HK-2 (cell line): ENCODE results near the gene ZNF286A.
"Not testable (repeated sequence)": the region's sequence is repeated elsewhere in the genome, so short reads cannot be mapped to it uniquely, and the experiment has no call there.

Experiments
- DNase-seq: peaks from one replicate; pipeline ENCODE4 v3.0.0-alpha.2; 2018; ENCODE audit not compliant: unreplicated experiment

ZNF286A gene

DNA sequence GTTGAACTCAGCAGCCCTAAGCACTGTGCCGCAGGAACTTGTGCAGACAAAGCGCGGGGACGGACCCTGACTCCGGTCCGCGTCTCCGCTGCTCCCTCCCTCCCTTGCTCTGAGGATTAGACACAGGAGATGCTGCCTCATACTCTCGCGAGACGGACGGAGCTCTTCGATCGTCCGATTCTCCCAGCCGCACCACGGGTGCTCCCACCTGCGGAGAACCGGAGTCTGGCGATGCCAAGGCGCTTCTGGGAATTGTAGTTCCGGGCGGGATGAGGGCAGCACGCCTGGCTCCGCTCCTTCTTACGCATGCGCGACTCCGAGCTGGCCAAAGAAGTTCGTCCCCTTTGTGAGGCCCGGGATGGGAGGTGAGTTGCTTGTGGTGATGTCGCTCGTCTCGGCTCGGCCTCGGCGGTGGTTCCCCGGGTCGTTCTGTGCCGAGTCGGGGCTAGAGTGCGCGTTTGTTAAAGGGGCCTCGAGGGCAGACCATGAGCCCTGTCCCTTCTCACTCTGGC is at the start of gene ZNF286A:
Gene ZNF286A (plus strand): TSS at position 340 of the 512 bp plus-strand sequence. CDS start 578 bp downstream, outside the sequence.
- DNase-seq, result peak; percentile 100

DNA sequence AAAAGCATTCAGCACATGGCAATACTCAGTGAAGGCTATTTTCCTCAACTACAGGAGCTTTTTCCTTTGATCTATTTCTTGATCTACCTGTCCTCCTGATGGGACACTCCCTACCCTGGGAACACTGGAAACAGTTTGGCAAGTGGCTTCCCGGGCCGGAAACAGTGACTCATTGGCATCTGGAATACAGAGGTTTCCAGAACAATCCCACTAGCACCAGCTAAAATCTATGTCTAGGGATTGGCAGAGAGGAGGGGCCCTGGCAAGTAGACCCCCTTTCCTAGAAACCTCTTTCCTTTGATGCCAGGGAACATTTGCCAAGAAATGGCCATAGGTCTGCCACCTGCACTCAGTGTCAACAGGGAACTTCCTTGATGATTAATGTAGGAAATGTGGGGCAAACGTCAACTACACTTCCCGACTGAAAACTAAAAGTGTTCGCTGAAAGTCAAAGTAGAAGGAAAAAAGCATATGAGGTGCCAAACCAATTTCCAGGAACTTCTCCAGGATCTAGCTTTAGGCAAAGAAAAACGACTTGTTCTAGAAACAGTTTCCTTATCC is 49.6 kb upstream of the ZNF286A start:
- DNase-seq, result no peak

DNA sequence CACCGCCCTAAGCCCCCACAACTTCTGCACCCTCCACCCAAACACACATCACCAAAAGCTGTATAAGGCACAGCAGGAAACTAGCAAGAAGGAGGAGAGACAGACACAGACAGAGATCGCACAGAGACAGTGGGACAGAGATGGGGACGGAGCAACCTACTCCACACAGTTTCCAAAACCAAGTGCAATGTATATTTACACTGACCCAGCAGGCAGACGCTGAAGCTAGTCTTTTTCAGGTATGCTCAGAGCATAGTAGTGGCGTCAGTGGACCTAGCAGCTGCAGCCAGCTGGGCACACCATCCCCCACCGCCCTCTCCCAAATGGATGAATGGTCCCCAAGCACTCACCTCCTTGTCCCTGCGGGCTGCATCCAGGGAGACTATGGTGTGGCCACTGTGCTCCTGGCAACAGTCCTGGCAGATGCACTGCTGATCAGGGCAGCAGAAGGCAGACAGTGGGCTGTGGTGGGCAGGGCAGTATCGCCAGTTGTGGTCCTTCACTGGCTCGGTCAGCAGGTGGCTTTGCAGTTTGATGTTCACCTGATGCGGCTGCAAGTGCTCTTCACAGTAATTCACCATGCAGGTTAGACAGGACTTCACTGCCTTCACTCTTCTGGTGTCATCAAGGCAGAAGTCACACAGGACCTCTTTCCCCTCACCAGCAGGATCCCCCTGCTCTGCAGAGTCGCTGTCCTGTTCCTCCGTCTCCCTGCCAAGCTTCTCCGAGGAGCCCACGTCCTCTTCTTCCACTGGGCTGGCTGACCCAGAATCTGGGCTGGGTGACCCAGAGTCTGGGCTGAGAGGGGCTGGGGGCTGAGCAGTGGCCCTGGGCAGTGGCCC is 48.6 kb upstream of the ZNF286A start:
- DNase-seq, result no peak

DNA sequence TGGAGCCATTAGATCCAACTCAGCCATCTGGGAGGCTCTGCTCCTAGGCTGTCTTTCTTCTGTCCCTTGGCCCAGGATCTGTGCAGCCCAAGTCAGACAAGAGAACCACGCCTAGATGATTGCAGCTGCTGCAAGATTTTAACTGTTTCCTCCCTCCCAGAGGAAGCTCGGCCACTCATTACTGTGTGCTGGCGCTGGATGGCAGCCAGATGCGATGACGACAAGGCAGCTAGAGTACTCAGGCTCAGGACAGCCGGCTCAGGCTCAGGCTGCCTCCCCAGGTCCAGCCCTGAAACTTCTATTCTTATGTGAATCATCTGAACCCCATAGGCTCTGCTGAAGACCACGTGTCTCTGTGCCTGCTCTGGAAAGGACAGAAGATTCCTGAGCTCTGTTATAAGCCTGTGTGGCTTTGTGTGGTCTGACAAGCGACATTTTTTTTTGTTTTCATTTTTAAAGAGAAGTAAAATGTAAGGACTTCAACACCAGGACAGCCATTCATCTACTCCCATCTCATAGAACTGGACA is 47.9 kb upstream of the ZNF286A start:
- DNase-seq, result peak; percentile 94

DNA sequence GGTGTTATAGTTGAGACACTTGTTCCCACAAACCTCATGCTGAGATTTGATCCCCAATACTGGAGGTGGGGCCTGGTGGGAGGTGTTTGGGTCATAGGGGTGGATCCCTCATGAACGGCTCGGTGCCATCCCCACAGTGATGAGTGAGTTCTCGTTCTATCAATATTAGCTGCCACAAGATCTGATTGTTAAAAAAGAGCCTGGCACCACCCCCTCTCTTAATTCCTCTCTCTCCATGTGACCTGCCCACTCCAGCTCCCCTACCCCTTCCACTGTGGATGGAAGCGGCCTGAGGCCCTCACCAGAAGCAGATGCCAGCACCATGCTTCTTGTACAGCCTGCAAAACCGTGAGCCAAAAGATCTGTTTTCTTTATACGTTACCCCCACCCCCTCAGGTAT is 46.6 kb upstream of the ZNF286A start:
- no peak for DNase-seq

DNA sequence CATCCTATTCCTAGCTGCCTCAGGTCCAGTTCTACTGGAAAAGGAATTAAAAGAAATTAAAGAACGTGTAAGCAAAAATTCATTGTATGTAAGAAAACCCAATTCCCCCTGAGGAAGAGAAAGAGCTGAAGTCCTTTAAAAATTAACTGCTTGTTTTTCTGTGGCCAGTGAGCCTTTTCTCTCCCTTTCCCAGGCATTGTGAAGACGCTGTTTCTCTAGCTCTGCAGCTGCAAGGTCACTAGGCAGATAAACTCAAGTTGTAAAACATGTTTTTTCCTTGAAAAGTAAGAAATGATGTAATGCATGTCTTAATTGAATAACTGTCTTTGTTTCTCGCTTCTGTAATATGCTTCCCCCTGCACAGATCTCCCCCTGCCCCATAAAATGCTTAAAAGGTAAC is 45.2 kb upstream of the ZNF286A start:
- not testable (repeated sequence) for DNase-seq

DNA sequence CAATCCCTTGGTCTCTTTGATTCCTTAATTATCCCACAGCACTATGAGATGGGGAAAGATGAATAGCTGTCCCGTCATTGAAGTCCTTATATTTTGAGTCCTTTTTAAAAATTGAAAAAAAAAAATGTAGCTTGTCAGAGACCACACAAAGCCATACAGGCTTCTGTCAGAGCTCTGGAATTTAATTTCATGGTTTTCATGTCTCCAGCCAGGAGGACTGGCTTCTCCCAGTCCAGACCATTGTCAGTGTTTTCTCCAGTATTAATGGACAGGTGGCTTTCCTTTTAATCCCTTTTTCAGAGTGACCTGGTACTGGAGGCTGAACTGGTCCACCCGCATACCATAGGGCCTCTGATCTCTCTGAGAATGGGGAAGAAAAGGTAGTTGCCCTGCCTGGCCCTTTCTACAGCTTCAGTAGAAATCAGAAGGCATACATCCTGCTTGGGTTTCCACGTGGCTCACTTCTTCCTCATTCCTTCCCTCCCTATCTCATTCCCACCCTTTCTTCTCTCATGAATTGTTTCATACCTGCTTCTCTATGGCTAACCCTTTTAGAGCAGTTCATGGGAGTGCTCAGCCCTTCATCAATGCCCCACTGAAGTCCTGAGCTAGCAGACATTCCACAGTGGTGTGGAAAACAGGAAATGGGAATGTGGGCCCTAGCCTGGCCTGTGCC is 44.5 kb upstream of the ZNF286A start:
- peak; percentile 38 for DNase-seq

DNA sequence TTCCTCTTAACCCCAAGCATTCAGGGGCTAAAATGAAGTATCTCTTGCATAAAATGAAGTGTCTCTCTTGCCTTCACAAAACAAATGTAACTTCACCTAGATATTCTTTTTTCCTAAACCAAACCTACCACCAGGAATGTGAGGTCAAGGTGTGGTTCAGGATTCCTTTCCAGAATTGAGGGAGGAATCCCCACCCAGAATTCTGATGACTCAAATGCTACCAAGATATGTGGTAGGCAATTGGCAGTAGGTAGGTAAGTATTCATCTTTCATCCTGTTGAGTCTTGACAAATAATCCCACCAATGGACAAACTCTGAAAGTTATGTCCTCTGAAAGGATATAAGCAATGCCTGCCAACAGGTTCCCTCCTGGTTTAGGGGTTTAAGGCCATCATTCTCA is 41.7 kb upstream of the ZNF286A start:
- no peak for DNase-seq

DNA sequence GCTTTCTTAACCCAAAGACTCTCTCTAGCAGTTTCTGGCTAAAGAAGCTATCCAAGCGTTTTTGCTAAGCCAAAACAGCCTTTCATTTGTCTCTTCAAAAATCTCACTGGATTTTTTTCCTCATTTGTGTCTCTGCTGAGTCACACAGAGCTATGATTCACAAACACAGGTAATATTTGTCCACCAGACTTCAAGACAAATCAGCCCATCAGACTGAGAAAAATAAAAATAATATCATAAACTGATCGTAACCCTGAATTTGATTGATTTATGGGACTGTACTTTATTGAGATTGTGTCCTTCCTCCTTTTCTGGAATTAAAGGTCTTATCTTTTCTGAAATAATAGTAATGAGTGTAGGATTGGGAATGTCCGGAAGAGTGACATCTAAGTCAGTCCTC is 41.3 kb upstream of the ZNF286A start:
- no peak for DNase-seq

DNA sequence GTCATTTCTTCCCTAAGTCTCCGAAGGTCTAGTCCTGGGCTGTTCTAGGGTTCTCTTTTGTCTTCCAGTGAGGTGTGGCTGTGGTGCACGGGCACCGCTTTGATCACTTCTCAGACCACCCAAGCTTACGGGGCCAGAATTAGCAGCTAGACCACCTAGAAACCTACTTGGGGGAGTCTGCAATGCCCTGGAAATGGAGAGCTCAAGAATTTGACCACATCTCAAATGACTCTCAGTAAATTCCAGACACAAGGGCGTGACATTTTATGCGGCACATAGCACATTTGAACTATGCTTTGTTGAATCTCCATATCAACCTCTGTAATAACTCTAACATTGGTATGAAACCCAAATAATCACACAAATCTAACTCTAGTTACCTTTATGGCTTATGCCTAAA is 40.3 kb upstream of the ZNF286A start:
- no peak for DNase-seq

DNA sequence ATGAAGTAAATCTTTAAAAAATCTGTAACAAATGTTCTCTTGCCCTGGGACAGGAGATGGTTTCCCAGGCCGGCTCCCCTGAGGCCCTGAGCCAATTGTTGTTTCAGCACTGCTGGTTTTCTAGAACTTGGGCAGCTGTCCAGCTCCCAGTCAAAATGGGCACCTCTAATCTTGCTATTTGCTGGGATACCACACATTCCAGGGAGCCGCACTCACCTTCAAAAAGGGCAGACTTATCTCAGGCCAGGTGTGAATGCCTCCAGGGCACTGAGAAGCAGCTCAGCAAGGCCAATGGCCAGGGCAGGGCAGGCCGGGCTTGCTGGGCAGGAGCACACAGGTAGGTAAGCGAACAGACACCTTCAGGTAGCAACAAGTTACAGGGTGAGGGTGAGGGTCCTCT is 39.9 kb upstream of the ZNF286A start:
- DNase-seq, result peak; percentile 52

DNA sequence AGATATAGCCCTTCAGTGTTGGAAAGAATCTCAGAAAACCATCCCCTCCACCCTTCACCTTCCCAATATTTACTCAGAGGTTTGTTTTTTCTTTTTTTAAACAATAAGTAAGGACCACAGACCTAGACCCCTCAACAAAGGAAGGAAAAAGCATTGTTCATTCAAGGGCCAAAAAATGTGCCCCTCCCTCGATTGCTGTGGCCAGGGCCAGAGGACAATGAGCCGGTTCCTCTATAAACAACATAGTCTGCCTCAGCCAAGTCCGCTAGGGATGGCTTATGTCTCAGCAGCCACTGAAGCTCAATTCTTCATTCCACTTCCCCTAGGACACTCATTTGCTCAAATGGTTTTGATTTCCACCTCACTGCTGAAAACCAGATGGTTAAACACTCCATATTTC is 39.5 kb upstream of the ZNF286A start:
- DNase-seq, result no peak

DNA sequence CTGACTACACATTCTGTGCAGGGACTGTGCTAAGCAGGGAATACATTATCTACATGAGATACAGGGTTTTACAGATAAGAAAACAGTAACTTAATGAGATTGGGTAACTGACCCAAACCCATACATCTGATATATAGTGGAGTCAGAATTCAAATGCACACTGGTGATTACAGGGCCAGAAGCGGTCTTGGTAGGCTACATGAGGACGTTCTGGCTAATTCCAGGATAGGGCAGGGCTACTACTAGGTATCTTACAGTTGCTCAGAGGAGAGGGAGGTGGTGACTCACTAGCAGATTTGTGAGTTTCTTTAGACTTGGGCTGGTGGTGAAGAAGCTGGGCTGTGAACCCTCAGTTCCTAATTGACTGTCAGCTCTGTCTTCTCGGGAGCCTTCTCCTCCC is 36.9 kb upstream of the ZNF286A start:
- no peak for DNase-seq

DNA sequence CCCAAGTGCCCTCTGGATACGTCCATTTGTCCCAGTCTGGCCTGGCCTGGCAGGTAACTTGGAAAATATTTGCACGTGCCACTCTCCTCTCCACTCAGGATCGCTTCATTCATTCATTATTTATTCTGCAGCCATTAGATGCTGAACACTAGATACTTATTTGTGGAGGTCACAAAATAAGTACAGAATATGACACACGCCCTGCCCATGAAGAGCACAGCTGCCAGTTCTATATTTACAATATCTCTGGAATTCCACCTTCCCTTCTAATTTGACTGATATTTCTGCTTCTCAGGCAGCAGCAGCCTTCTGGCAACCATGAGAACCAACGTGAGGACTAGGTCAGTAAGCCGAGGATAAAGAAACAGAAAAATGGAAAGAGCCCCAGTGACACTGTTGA is 36.4 kb upstream of the ZNF286A start:
- no peak for DNase-seq

DNA sequence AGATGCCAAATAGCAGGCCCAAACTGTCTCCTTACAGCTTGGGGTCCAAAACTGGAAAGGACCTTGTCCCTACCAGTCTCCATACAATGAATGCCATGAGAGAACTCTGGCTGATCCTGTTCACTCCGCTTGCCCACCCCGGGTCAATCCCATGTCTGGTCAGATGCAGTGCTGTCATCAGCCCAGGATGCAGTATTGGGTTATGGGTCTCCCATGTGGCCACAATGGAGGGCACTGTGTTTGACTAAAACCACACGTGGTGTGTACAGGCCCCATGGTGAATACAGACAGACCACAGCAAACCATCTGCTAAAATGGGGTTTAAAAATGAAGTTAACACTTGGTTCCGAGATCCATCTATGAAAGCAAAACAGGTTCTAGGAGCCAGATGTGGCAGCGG is 35.9 kb upstream of the ZNF286A start:
- no peak for DNase-seq

DNA sequence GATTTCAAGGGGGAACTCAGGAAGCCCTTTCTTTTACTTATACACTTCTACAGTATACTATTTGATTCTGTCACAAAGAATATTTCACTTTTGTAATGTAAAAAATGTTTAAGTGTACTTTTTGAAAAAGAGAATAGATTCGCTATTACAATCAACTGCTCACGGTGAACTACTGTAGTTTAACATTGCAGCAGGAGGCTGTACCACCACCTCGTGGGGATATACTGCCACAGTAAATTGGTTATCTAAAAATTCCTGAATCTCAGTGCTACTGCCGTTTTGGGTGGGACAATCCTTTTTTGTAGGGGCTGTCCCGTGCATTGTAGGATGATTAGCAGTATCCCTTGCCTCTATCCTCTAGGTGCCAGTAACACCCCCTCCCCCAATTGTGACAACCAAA is 30.0 kb upstream of the ZNF286A start:
- DNase-seq, result not testable (repeated sequence)

DNA sequence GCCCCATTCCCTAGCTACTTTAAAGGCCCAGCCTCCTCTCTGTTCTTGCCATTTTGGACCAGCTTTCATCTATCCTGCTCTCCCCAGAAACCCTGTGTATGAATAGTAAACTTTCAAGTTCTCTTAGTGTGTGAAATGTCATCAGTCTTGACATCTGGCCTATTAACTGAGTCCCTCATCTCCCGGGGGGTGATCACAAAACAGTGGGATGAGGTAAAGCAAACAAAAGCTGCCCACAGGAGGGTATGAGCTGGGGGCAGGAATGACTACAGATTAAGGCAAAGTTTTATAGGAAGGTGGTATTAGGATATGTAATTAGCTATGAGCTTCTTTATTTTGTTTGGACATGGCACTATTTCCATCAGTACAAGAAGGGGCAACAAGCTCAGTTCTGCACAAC is 24.9 kb upstream of the ZNF286A start:
- DNase-seq, result not testable (repeated sequence)

DNA sequence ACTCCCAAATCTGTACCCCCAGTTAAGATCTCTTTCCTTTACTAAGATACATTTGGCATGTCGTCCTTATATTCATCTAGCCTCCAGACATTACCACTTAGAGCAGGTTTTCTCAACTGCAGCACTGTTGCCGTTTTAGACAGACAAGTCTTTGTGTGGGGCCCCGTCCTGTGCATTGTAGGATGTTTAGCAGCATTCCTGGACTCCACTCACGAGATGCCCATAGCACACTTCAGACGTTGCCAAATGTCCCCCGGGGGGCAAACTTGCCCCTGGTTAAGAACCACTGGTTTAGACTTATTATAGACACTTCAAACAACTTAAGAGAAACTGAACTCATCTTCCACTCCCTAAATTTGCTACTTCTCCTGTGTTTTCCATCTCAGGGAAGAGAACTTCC is 23.6 kb upstream of the ZNF286A start:
- not testable (repeated sequence) for DNase-seq

DNA sequence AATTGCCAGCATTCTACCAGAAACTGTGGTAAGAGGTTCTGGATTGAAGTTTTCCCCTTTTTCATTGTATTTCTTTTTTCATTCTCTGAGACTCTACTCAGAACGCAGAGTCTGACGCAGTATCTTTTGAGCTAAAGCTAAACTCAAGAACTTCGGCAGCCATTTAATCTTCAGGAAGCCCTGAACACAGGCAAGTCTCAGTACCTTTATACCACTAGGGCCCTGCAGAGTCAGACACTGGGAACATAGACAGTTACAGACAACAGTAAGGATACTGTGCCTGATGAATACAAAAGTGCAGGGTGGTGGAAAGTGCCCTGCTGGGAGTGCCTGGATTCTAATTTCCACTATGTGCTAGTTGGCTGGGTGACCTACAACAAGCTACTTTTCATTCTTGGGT is 16.4 kb upstream of the ZNF286A start:
- not testable (repeated sequence) for DNase-seq

DNA sequence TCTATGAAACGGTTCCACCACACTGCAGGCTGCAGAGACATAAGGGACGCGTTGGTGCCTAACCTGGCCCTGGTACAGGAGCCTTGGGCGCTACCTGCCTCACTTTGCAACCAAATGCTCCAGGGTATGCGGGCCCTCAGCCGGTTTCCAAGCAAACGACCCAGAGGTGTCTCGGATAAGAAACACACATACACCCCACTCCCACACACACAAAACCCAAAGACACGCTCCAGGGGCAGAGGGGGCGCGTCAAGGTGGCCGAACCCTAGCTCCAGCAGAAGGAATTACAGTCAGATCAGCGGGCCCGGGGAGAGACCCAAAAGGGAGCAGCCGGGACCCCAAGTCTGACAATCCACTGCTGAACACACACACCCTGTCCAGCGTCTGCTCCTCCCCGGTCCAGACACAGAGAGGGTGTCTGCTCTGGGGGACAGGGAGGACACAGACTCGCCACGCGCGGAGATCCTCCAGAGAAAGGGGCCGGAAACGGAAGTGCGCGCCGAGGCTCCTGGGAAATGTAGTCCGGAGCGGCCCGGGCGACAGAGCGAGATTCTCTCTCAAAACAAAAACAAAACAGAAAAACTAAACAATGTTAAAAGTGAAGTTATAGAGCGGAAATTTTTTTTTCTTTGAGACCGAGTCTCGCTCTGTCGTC is 15.6 kb upstream of the ZNF286A start, which contains the start of gene TRIM16:
Gene TRIM16 (minus strand): TSS at position 488 of the 655 bp plus-strand sequence. CDS start 32,702 bp downstream, outside the sequence.
- DNase-seq, result peak; percentile 67

DNA sequence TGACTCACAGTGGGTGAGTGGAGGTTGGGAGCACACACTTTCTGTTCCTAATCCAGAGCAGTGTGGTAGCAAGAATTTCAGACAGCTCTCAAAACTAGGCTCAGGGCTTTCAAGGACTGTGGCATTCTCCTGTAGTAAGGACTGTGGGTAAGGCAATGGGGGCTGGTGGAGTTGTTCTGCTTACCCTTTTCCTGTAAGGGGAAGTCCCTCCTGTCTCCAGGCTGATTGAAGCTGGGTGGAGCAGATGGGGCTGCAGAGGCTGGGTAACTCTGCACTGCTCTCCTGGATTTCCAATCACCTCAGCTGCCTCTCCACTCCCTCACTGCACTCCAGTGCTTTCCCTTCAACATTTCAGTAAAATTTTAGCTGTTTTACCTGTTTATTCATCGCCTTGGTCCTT is 12.1 kb upstream of the ZNF286A start:
- not testable (repeated sequence) for DNase-seq

DNA sequence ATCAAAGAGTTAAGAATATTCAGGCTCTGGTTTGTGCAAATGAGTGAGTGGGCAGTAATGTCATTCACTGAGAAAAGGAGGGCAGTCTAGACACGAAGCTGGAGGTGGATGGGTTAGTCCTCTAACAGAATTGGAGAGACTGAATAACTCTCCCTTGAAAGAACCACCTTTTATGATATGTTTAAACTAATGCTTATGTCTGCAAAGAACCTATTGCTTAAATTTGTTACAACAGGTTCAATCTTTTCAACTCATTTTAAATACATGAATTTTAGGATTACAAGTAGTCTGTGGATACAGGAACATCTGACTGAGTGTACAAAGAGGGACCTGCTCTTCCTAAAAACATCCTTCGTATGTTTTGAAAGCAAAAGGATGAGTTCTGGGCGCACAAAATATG is 585 bp upstream of the ZNF286A start:
- DNase-seq, result not testable (repeated sequence)
